OCI-LY3 (cell line): ENCODE results near the gene ITGB8.
A peak's percentile ranks its signal among the peaks of the same experiment; 100 is the strongest.
"Not testable (repeated sequence)": the region's sequence is repeated elsewhere in the genome, so short reads cannot be mapped to it uniquely, and the experiment has no call there.

Experiments used
- H2AFZ ChIP-seq: fragments of 200-600, 300-600 bp; shearing (Covaris generic); 2 replicates; pipeline ENCODE4 v1.6.0; 2014; ENCODE audit warnings: antibody characterized with exemption, low read depth, low read length
- H3K27ac ChIP-seq: fragments of 200-600, 300-600 bp; sonication (generic); 2 replicates; pipeline ENCODE4 v1.5.1; 2014; ENCODE audit warnings: mild to moderate bottlenecking, low read length, moderate library complexity, mixed read lengths
- H3K27me3 ChIP-seq: fragments of 200-600, 300-600 bp; sonication (generic); 2 replicates; pipeline ENCODE4 v1.6.1; 2014; ENCODE audit warnings: low read depth, low read length, mixed read lengths
- H3K36me3 ChIP-seq: fragments of 200-600, 300-600 bp; sonication (generic); replicated peaks from 2 replicates; pipeline ENCODE3; 2014; ENCODE audit warnings: low read depth, low read length, mixed read lengths
- H3K4me1 ChIP-seq: fragments of 300-600, 200-600 bp; sonication (generic); 2 replicates; pipeline ENCODE4 v1.6.1; 2014; ENCODE audit warnings: low read length, mixed read lengths
- H3K4me2 ChIP-seq: fragments of 200-600, 300-600 bp; sonication (generic); 2 replicates; pipeline ENCODE4 v1.6.1; 2014; ENCODE audit warnings: low read length, mixed read lengths
- H3K4me3 ChIP-seq: fragments of 300-600, 200-600 bp; sonication (generic); 2 replicates; pipeline ENCODE4 v1.5.1; 2014; ENCODE audit warnings: antibody characterized with exemption, mild to moderate bottlenecking, low read length, moderate library complexity
- H3K79me2 ChIP-seq: fragments of 300-600, 200-600 bp; shearing (Covaris generic); 2 replicates; pipeline ENCODE4 v1.6.1; 2014; ENCODE audit warnings: mild to moderate bottlenecking, low read length, mixed read lengths
- H3K9ac ChIP-seq: fragments of 300-600, 200-600 bp; shearing (Covaris generic); 2 replicates; pipeline ENCODE4 v1.6.0; 2014; ENCODE audit warnings: mild to moderate bottlenecking, low read length, moderate library complexity
- H3K9me3 ChIP-seq: fragments of 200-600, 300-600 bp; shearing (Covaris generic); 2 replicates; pipeline ENCODE4 v1.6.1; 2014; ENCODE audit warnings: low read length, mixed read lengths; ENCODE audit not compliant: insufficient read depth
- H4K20me1 ChIP-seq: fragments of 200-600, 300-600 bp; sonication (generic); 2 replicates; pipeline ENCODE4 v1.6.1; 2016; ENCODE audit warnings: low read length, mixed read lengths; ENCODE audit not compliant: insufficient read depth
- EZH2phosphoT487 ChIP-seq: fragments of 200-600 bp; shearing (Covaris generic); IDR thresholded peaks from 2 replicates; pipeline ENCODE4 v1.6.1; 2018; ENCODE audit warnings: antibody characterized with exemption, mixed run types, low read depth
- TF ChIP-seq, protein P1 (sequence below): fragments of 200-600, 300-600 bp; sonication (generic); IDR thresholded peaks from 2 replicates; pipeline ENCODE4 v1.5.1; 2014; ENCODE audit warnings: antibody characterized with exemption, low read length, low read depth

ITGB8 gene

DNA sequence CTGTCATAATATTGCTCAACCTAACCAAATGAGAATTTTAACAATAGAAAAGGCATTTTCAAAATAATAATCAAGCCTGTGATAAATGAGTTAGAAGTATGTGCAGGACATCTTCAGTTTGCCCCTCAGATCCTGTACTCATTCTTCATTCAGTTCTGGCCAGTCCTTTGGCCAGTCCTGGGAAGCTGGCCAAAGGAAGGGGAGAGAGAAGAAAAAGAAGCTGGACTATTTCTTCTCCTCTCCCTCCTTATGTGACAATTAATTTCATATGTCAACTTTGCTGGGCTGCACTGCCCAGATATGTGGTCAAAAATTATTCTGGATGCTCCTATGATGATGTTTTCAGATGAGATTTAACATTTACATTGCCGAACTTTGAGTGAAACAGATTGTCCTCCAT is 31.6 kb upstream of the ITGB8 start:
- H3K36me3 ChIP-seq, result peaks cover 17% of the 10 kb centered on the region
- no peaks in the 10 kb centered on the region for H3K79me2 ChIP-seq
- peak overlapping the region; percentile 62 for H3K4me2 ChIP-seq
- H3K4me3 ChIP-seq, result peak overlapping the region; percentile 23; the same call in 1 of the 2 replicates
- H3K4me1 ChIP-seq, result peaks cover 66% of the 10 kb centered on the region
- H4K20me1 ChIP-seq, result no peaks in the 10 kb centered on the region
- H2AFZ ChIP-seq, result no peak overlapping the region
- 0 out of 2 replicates have a peak, but pooled peaks cover 3% of the 10 kb centered on the region for H3K9me3 ChIP-seq
- peak overlapping the region; percentile 53; the same call in 1 of the 2 replicates for H3K9ac ChIP-seq
- H3K27ac ChIP-seq, result peak overlapping the region; percentile 79
- TF ChIP-seq, protein P1, sequence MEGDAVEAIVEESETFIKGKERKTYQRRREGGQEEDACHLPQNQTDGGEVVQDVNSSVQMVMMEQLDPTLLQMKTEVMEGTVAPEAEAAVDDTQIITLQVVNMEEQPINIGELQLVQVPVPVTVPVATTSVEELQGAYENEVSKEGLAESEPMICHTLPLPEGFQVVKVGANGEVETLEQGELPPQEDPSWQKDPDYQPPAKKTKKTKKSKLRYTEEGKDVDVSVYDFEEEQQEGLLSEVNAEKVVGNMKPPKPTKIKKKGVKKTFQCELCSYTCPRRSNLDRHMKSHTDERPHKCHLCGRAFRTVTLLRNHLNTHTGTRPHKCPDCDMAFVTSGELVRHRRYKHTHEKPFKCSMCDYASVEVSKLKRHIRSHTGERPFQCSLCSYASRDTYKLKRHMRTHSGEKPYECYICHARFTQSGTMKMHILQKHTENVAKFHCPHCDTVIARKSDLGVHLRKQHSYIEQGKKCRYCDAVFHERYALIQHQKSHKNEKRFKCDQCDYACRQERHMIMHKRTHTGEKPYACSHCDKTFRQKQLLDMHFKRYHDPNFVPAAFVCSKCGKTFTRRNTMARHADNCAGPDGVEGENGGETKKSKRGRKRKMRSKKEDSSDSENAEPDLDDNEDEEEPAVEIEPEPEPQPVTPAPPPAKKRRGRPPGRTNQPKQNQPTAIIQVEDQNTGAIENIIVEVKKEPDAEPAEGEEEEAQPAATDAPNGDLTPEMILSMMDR, result no peak
- TF ChIP-seq EZH2phosphoT487, result no peak
- H3K27me3 ChIP-seq, result no peaks in the 10 kb centered on the region

DNA sequence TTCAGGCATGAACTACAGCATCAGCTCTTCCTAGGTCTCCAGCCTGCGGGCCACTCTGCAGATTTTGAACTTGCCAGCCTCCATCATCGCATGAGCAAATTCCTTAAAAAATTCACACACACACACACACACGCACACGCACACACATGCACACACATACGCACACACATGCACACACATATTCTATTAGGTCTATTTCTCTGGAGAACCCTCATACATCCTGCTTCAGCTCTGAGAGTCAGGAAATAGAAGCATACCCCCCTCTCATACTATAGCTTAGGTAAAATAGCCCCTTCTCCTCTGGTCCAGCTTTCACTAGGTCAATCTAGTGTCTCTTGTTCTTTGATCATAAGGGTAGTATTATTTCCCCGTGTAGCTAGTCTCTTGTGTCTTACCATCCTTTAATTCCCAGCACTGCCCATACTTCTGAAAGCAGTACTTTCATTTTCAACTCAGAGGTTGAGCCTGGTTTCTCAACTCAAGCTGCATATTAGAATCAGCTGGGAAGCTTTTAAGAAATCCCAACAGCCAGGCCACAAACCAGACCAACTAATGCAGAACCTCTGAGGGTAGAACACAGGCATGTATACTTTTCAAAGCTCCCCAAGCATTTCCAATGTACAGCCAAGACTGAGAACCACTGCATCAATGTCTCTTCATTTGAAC is 30.9 kb upstream of the ITGB8 start:
- 0 out of 2 replicates have a peak, but pooled peaks cover 3% of the 10 kb centered on the region for H3K9me3 ChIP-seq
- no peak overlapping the region for H2AFZ ChIP-seq
- peak overlapping the region; percentile 30 for H3K4me3 ChIP-seq
- no peak for TF ChIP-seq EZH2phosphoT487
- TF ChIP-seq, protein P1, result no peak
- H4K20me1 ChIP-seq, result no peaks in the 10 kb centered on the region
- H3K27me3 ChIP-seq, result no peaks in the 10 kb centered on the region
- H3K36me3 ChIP-seq, result peaks cover 17% of the 10 kb centered on the region
- H3K79me2 ChIP-seq, result no peaks in the 10 kb centered on the region
- peak overlapping the region; percentile 79 for H3K27ac ChIP-seq
- H3K4me2 ChIP-seq, result peak overlapping the region; percentile 62
- H3K4me1 ChIP-seq, result peaks cover 70% of the 10 kb centered on the region
- H3K9ac ChIP-seq, result peak overlapping the region; percentile 53; the same call in 1 of the 2 replicates

DNA sequence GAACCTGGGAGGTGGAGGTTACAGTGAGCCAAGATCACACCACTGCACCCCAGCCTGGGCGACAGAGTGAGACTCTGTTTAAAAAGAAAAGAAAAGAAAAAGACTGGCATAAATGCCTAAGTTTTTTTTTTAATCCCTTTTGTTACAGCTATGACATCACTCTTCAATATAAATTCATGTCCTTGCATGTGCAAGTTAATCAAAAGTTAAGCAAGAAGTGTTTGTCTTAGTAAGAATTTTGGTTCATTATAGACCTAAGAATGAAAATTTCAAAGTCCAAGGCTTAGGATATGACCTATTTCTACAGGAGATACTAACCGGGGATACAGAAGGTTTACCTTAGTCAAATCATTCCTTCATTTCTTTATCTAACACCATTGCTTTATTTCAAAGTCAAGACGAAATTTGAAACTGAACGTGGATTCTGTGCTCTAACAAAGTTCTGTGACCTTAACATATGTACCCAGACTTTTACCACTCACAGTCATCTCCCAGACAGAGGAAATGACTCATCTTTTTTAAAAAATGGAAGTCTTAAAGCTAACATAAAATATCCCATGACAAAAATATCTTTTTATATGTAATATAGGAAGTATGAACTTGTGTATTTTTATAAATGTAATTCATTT is 29.3 kb upstream of the ITGB8 start:
- Histone ChIP-seq H3K27ac (peak overlapping the region; percentile 79), H3K36me3 (peaks cover 8% of the 10 kb centered on the region), H3K27me3 (no peaks in the 10 kb centered on the region), H2AFZ (no peak overlapping the region), H3K79me2 (no peaks in the 10 kb centered on the region), H3K4me3 (no peak overlapping the region), H3K4me2 (peak overlapping the region; percentile 47), H3K9me3 (no peaks in the 10 kb centered on the region; the same call in 1 of the 2 replicates), H3K4me1 (peaks cover 87% of the 10 kb centered on the region), H3K9ac (peak overlapping the region; percentile 27; the same call in 1 of the 2 replicates), H4K20me1 (no peaks in the 10 kb centered on the region)
- TF ChIP-seq EZH2phosphoT487, result no peak
- TF ChIP-seq, protein P1, result no peak

DNA sequence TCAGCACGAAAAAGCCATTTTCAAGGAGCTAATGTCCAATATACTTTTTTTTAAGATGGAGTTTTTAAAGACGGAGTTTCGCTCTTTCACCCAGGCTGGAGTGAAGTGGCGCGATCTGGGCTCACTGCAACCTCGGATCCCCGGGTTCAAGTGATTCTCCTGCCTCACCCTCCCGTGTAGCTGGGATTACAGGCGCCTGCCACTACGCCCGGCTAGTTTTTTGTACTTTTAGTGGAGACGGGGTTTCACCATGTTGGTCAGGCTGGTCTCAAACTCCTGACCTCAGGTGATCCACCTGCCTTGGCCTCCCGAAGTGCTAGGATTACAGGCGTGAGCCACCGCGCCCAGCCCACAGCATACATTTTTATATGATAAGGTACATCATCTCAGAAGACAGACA is 28.4 kb upstream of the ITGB8 start:
- not testable (repeated sequence) for H3K9me3 ChIP-seq, H4K20me1 ChIP-seq, H3K9ac ChIP-seq, H2AFZ ChIP-seq, H3K36me3 ChIP-seq, H3K4me2 ChIP-seq, H3K27me3 ChIP-seq, H3K4me3 ChIP-seq, H3K79me2 ChIP-seq
- peak overlapping the region; percentile 79; the same call in 1 of the 2 replicates for H3K27ac ChIP-seq
- peaks cover 90% of the 10 kb centered on the region for H3K4me1 ChIP-seq
